Gastroesophageal sphincter (tissue), 3 donors: ENCODE data around the gene INPP4B.

Experiments used
- CTCF ChIP-seq, 4 experiments: fragments of 200-600 bp in 2 of 4; fragments of 450-650 bp in 2 of 4; sonication (generic) in 1 of 4; IDR thresholded peaks; one replicate each; pipeline ENCODE4 v1.5.1; 2017 to 2019; ENCODE audit warnings: antibody characterized with exemption in 4 of 4, mild to moderate bottlenecking in 2 of 4, moderate library complexity in 2 of 4
- EP300 ChIP-seq: sonication (generic); formaldehyde crosslinking; IDR thresholded peaks from one replicate; pipeline ENCODE4 v1.6.1; 2017; ENCODE audit warnings: antibody characterized with exemption, mild to moderate bottlenecking
- POLR2A ChIP-seq, 2 donors: fragments of 450-650 bp; IDR thresholded peaks; one replicate each; pipeline ENCODE4 v1.6.1; 2017; ENCODE audit warnings: antibody characterized with exemption in 2 of 2, mild to moderate bottlenecking in 2 of 2, moderate library complexity in 1 of 2
- POLR2AphosphoS5 ChIP-seq: sonication (generic); formaldehyde crosslinking; IDR thresholded peaks from one replicate; pipeline ENCODE4 v1.6.1; 2017; ENCODE audit warnings: antibody characterized with exemption

DNA sequence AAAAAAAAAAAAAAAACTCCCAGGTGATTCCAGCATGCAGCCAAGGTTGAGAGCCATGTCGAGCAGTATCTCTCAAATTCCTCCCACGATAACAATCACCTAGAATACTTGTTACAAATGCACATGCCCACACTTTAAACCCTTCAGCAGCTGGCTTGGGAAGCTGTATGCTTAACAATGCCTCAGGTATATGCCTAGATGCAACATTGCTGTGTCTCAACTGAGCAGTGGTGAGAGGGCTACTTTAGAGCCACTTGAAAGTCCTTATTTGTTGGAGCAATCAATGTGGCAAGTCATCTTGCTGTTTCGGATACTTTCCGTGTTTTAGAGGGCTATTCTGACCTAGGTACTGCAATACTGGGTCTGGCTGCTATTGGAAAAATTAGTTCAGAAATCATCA, 487.4 kb downstream of the INPP4B start:
- TF ChIP-seq POLR2A (IDR thresholded peaks at IDR 0.05), result no peak
- no peak for TF ChIP-seq CTCF (IDR thresholded peaks at IDR 0.05)
- no peak for TF ChIP-seq POLR2AphosphoS5
- no peak for TF ChIP-seq EP300
